ENCODE results near the gene CTAGE8. TPM values are rescaled to one million over a fixed set of nuclear protein-coding genes. Genes with fewer than 3 reads are reported as not detected.

Gene CTAGE8
- total RNA-seq, 1 donor from 2014 or later, result 1.8 TPM

Other genes with a start within 250 kb of the CTAGE8 start
- gene OR2A5, start 220.3 kb downstream of the CTAGE8 start, total RNA-seq (ENCODE audit: low replicate concordance), result not detected in 2 replicates
- not detected in 2 replicates for gene OR2A25, start 199.5 kb downstream of the CTAGE8 start, total RNA-seq (ENCODE audit: low replicate concordance)
- not detected in 2 replicates for gene OR2A12, start 183.0 kb downstream of the CTAGE8 start, total RNA-seq (ENCODE audit: low replicate concordance)
- gene OR2A2, start 159.7 kb downstream of the CTAGE8 start, total RNA-seq (ENCODE audit: low replicate concordance), result not detected in 2 replicates
- not detected in 2 replicates for gene OR2A14, start 146.1 kb downstream of the CTAGE8 start, total RNA-seq (ENCODE audit: low replicate concordance)
- 0.43 and 1.1 TPM in 2 replicates for gene CTAGE4, start 85.8 kb downstream of the CTAGE8 start, total RNA-seq (ENCODE audit: low replicate concordance)
- 0.97 and 2.1 TPM in 2 replicates for gene ARHGEF35, start 73.5 kb downstream of the CTAGE8 start, total RNA-seq (ENCODE audit: low replicate concordance)
- 0.15 TPM in 1 of 2 replicates, not detected in the other for gene OR2A42, start 29.7 kb downstream of the CTAGE8 start, total RNA-seq (ENCODE audit: low replicate concordance)
- gene OR2A7, start 4.5 kb downstream of the CTAGE8 start, total RNA-seq (ENCODE audit: low replicate concordance), result 0.15 and 0.74 TPM in 2 replicates
- not detected in 2 replicates for gene OR2A1, start 43.1 kb upstream of the CTAGE8 start, total RNA-seq (ENCODE audit: low replicate concordance)
- gene ARHGEF5, start 86.1 kb upstream of the CTAGE8 start, total RNA-seq (ENCODE audit: low replicate concordance), result 3.7 and 6.4 TPM in 2 replicates
- not detected in 2 replicates for gene NOBOX, start 134.4 kb upstream of the CTAGE8 start, total RNA-seq (ENCODE audit: low replicate concordance)

Measured in neural progenitor cell (in vitro differentiated cells).